Measurements from ENCODE around the gene CREBRF.

The CREBRF gene

GRCh38 chr5:173165177-173166016 lies 109.2 kb downstream of the CREBRF start:
- no peaks in the 10 kb centered on the region for H3K27me3 ChIP-seq (ENCODE audit: insufficient read depth, low read length, poor library complexity)
- no peaks in the 10 kb centered on the region for H3K79me2 ChIP-seq (ENCODE audit: insufficient read depth, low read length)
- no peak overlapping the region for H3K27ac ChIP-seq (ENCODE audit: low read length)
- H3K4me2 ChIP-seq (ENCODE audit: insufficient read depth, low read length): no peak overlapping the region
- no peak overlapping the region for H3K9ac ChIP-seq (ENCODE audit: low read depth, low read length)
- H3K4me1 ChIP-seq (ENCODE audit: insufficient read depth, low read length): no peaks in the 10 kb centered on the region
- H3K9me3 ChIP-seq (ENCODE audit: insufficient read depth, low read length, severe bottlenecking): no peaks in the 10 kb centered on the region
- ATAC-seq (ENCODE audit: insufficient read depth, low read depth): no peak
- DNase-seq: no peak
- H4K20me1 ChIP-seq (ENCODE audit: insufficient read depth, low read length): no peaks in the 10 kb centered on the region
- H3K36me3 ChIP-seq (ENCODE audit: insufficient read depth, low read length): peaks cover 29% of the 10 kb centered on the region
- H2AFZ ChIP-seq (ENCODE audit: low read depth, low read length): no peak overlapping the region
- TF ChIP-seq CTCF (IDR thresholded peaks at IDR 0.05; ENCODE audit: borderline replicate concordance, extremely low read depth, low read length, poor library complexity, severe bottlenecking) (no peak), EZH2 (IDR thresholded peaks at IDR 0.05; ENCODE audit: borderline replicate concordance, low read depth, low read length, severe bottlenecking) (no peak)
- no peak overlapping the region for H3K4me3 ChIP-seq (ENCODE audit: low read depth in 1 of 2, low read length in 2 of 2)

- ATAC-seq (ENCODE audit: insufficient read depth, low read depth) (no peak), DNase-seq (no peak)
- no peaks in the 10 kb centered on the region for H3K79me2 ChIP-seq (ENCODE audit: insufficient read depth, low read length)
- no peaks in the 10 kb centered on the region for H3K27me3 ChIP-seq (ENCODE audit: insufficient read depth, low read length, poor library complexity)
- no peaks in the 10 kb centered on the region for H4K20me1 ChIP-seq (ENCODE audit: insufficient read depth, low read length)
- no peaks in the 10 kb centered on the region for H3K9me3 ChIP-seq (ENCODE audit: insufficient read depth, low read length, severe bottlenecking)
- no peaks in the 10 kb centered on the region for H3K4me1 ChIP-seq (ENCODE audit: insufficient read depth, low read length)
- no peak overlapping the region for H3K27ac ChIP-seq (ENCODE audit: low read length)
- no peak overlapping the region for H3K4me3 ChIP-seq (ENCODE audit: low read depth in 1 of 2, low read length in 2 of 2)
- no peaks in the 10 kb centered on the region for H3K36me3 ChIP-seq (ENCODE audit: insufficient read depth, low read length)
- no peak overlapping the region for H2AFZ ChIP-seq (ENCODE audit: low read depth, low read length)
- no peak overlapping the region for H3K4me2 ChIP-seq (ENCODE audit: insufficient read depth, low read length)
- no peak overlapping the region for H3K9ac ChIP-seq (ENCODE audit: low read depth, low read length)
- no peak for TF ChIP-seq CTCF (IDR thresholded peaks at IDR 0.05; ENCODE audit: borderline replicate concordance, extremely low read depth, low read length, poor library complexity, severe bottlenecking)
- TF ChIP-seq EZH2 (IDR thresholded peaks at IDR 0.05; ENCODE audit: borderline replicate concordance, low read depth, low read length, severe bottlenecking): no peak
These were observed 116.0 kb downstream of the CREBRF start for GRCh38 chr5:173172166-173172565.

GRCh38 chr5:173175523-173175922 lies 119.4 kb downstream of the CREBRF start:
- TF ChIP-seq EZH2 (IDR thresholded peaks at IDR 0.05; ENCODE audit: borderline replicate concordance, low read depth, low read length, severe bottlenecking) (no peak), CTCF (IDR thresholded peaks at IDR 0.05; ENCODE audit: borderline replicate concordance, extremely low read depth, low read length, poor library complexity, severe bottlenecking) (no peak)
- H3K36me3 ChIP-seq (ENCODE audit: insufficient read depth, low read length): no peaks in the 10 kb centered on the region
- H3K79me2 ChIP-seq (ENCODE audit: insufficient read depth, low read length): no peaks in the 10 kb centered on the region
- no peaks in the 10 kb centered on the region for H3K9me3 ChIP-seq (ENCODE audit: insufficient read depth, low read length, severe bottlenecking)
- DNase-seq (no peak), ATAC-seq (ENCODE audit: insufficient read depth, low read depth) (no peak)
- no peaks in the 10 kb centered on the region for H3K27me3 ChIP-seq (ENCODE audit: insufficient read depth, low read length, poor library complexity)
- H3K9ac ChIP-seq (ENCODE audit: low read depth, low read length): no peak overlapping the region
- no peak overlapping the region for H2AFZ ChIP-seq (ENCODE audit: low read depth, low read length)
- no peak overlapping the region for H3K27ac ChIP-seq (ENCODE audit: low read length)
- no peaks in the 10 kb centered on the region for H4K20me1 ChIP-seq (ENCODE audit: insufficient read depth, low read length)
- H3K4me2 ChIP-seq (ENCODE audit: insufficient read depth, low read length): no peak overlapping the region
- no peak overlapping the region for H3K4me3 ChIP-seq (ENCODE audit: low read depth in 1 of 2, low read length in 2 of 2)
- H3K4me1 ChIP-seq (ENCODE audit: insufficient read depth, low read length): no peaks in the 10 kb centered on the region
